Endothelial cell of umbilical vein (primary cell): Measurements from ENCODE around the gene CCL27. TPM values are rescaled to one million over a fixed set of nuclear protein-coding genes. Genes with fewer than 3 reads are reported as not detected.

Experiments used
- BruUV-seq: library from RNA; stranded (reverse); fragments of 400-500 nt; replicated peaks from 2 replicates; lab custom pipeline; 2021; lab: Mats Ljungman, UMichigan
- CTCF ChIA-PET: fragments of 300-600, 350-600 bp; sonication (Branson Sonifier 250); formaldehyde crosslinking; loops from one replicate; lab custom pipeline; 2021; ENCODE audit warnings: antibody characterized with exemption, inconsistent platforms; lab: Charles Lee
- POLR2A ChIA-PET: fragments of 300-600, 350-600 bp; sonication (Branson Sonifier 250); formaldehyde crosslinking; loops from one replicate; lab custom pipeline; 2021; ENCODE audit warnings: antibody characterized with exemption, inconsistent platforms; lab: Charles Lee
- DNase-seq: peaks from one replicate; pipeline ENCODE4 v3.0.0-alpha.2; 2011; ENCODE audit warnings: low read depth, low spot score
- FAIRE-seq: peaks from 2 replicates; lab custom pipeline; 2011; peaks lifted over from hg19 to GRCh38; lab: Jason Lieb, UNC
- H2AFZ ChIP-seq: 2 replicates; pipeline ENCODE4 v1.6.0; 2012; ENCODE audit warnings: low read depth, low read length, control low read depth, inconsistent platforms
- H3K27ac ChIP-seq: 2 replicates; pipeline ENCODE4 v1.5.1; 2011; ENCODE audit warnings: low read depth, mild to moderate bottlenecking, control low read depth, low read length, moderate library complexity; ENCODE audit not compliant: insufficient read depth
- H3K27me3 ChIP-seq, 2 experiments: 2 replicates each; pipeline versions ENCODE4 v1.6.0 to v1.6.1; 2011; ENCODE audit warnings: low read length in 2 of 2, mixed read lengths in 1 of 2; ENCODE audit not compliant: control insufficient read depth in 2 of 2, insufficient read depth in 2 of 2
- H3K36me3 ChIP-seq, 2 experiments: 2 replicates in 1 of 2; 3 replicates in 1 of 2; pipeline ENCODE4 v1.5.1; 2011; ENCODE audit warnings: low read length in 2 of 2, mild to moderate bottlenecking in 1 of 2, moderate library complexity in 1 of 2; ENCODE audit not compliant: control insufficient read depth in 2 of 2, insufficient read depth in 2 of 2; ENCODE audit errors: extremely low read depth in 1 of 2
- H3K4me1 ChIP-seq: 3 replicates; pipeline ENCODE4 v1.5.1; 2011; ENCODE audit warnings: mild to moderate bottlenecking, low read length; ENCODE audit not compliant: control insufficient read depth, insufficient read depth; ENCODE audit errors: extremely low read depth
- H3K4me2 ChIP-seq: 2 replicates; pipeline ENCODE4 v1.6.1; 2011; ENCODE audit warnings: low read length, control low read depth, mixed read lengths; ENCODE audit not compliant: insufficient read depth
- H3K4me3 ChIP-seq, 3 experiments: fragments of 200-600 bp in 1 of 3; sonication (generic), shearing (Covaris generic) in 1 of 3; replicated peaks in 1 of 3; 2 replicates each; pipeline ENCODE4 v1.5.1; 2011 to 2016; ENCODE audit warnings: control low read depth in 3 of 3, low read length in 3 of 3, mild to moderate bottlenecking in 2 of 3, inconsistent platforms in 1 of 3, low read depth in 1 of 3, moderate library complexity in 1 of 3; ENCODE audit not compliant: insufficient read depth in 1 of 3
- H3K79me2 ChIP-seq: 2 replicates; pipeline ENCODE4 v1.6.0; 2012; ENCODE audit warnings: low read length, inconsistent platforms; ENCODE audit not compliant: control insufficient read depth, insufficient read depth
- H3K9ac ChIP-seq: replicated peaks from 2 replicates; pipeline ENCODE3; 2011; ENCODE audit warnings: low read length, control low read depth; ENCODE audit not compliant: insufficient read depth; ENCODE audit errors: extremely low read depth
- H3K9me1 ChIP-seq: replicated peaks from 3 replicates; pipeline ENCODE4 v1.6.0; 2011; ENCODE audit warnings: mild to moderate bottlenecking, low read length; ENCODE audit not compliant: control insufficient read depth, insufficient read depth; ENCODE audit errors: extremely low read depth
- H3K9me3 ChIP-seq: replicated peaks from 2 replicates; pipeline ENCODE4 v1.5.1; 2012; ENCODE audit warnings: low read length, inconsistent platforms; ENCODE audit not compliant: control insufficient read depth, insufficient read depth
- H4K20me1 ChIP-seq: replicated peaks from 2 replicates; pipeline ENCODE3; 2011; ENCODE audit warnings: mild to moderate bottlenecking, low read length; ENCODE audit not compliant: control insufficient read depth, insufficient read depth; ENCODE audit errors: extremely low read depth
- EZH2 ChIP-seq: IDR thresholded peaks from 2 replicates; pipeline ENCODE4 v1.6.1; 2012; ENCODE audit warnings: borderline replicate concordance, low read depth, mild to moderate bottlenecking, moderate library complexity, low read length, inconsistent platforms; ENCODE audit not compliant: severe bottlenecking
- FOS ChIP-seq: IDR thresholded peaks from 2 replicates; pipeline ENCODE4 v1.6.1; 2011; ENCODE audit warnings: mild to moderate bottlenecking, low read length, moderate library complexity, borderline replicate concordance; ENCODE audit not compliant: insufficient read depth
- GATA2 ChIP-seq: IDR thresholded peaks from 2 replicates; pipeline ENCODE4 v1.7.0; 2011; ENCODE audit warnings: low read depth, mild to moderate bottlenecking, moderate library complexity, mixed read lengths, low read length; ENCODE audit not compliant: insufficient read length, insufficient read depth
- JUN ChIP-seq: IDR thresholded peaks from 2 replicates; pipeline ENCODE4 v1.6.1; 2011; ENCODE audit warnings: borderline replicate concordance, low read depth; ENCODE audit not compliant: insufficient read length, insufficient read depth
- MYC ChIP-seq: IDR thresholded peaks from one replicate; pipeline ENCODE4 v1.6.1; 2011; ENCODE audit warnings: mild to moderate bottlenecking, low read depth, low read length
- POLR2A ChIP-seq: IDR thresholded peaks from 2 replicates; pipeline ENCODE4 v1.6.1; 2012; ENCODE audit warnings: low read depth, mild to moderate bottlenecking, control low read depth, low read length
- POLR2AphosphoS5 ChIP-seq: IDR thresholded peaks from 2 replicates; pipeline ENCODE4 v1.6.1; 2012; ENCODE audit warnings: low read depth, mild to moderate bottlenecking, control low read depth, low read length, moderate library complexity; ENCODE audit not compliant: insufficient read depth
- dilution Hi-C: fragments of 300-500 bp; cut with MboI; formaldehyde crosslinking; loops from one replicate; pipeline ENCODE4 v1.15.0; 2019; ENCODE audit warnings: low sequenced_read_pairs; ENCODE audit not compliant: extremely low pct_ligation_motif_present
- intact Hi-C: fragments of 100-400 bp; cut with micrococcal nuclease; formaldehyde crosslinking; loops from one replicate; pipeline ENCODE4 v1.10.0; 2022
- polyA plus RNA-seq, 4 experiments: library from polyadenylated mRNA; depleted of rRNA in 3 of 4; stranded (reverse) in 3 of 4; unstranded in 1 of 4; fragments of >200 nt; gene quantifications; 2 replicates each; pipeline versions ENCODE4 v1.2.1 to v1.2.3, GENCODE V29; 2011 to 2012; ENCODE audit warnings: missing spikeins in 1 of 4
- total RNA-seq: library from RNA; stranded (reverse); gene quantifications from 2 replicates; pipeline ENCODE4 v1.2.3, GENCODE V29; 2021
- TF ChIP-seq, protein P1 (sequence below): IDR thresholded peaks from 2 replicates; pipeline ENCODE4 v1.6.1; 2011; ENCODE audit not compliant: insufficient read depth, insufficient read length
- TF ChIP-seq, protein P2 (sequence below), 2 donors: IDR thresholded peaks; 1 replicate in 1 of 2; 2 replicates in 1 of 2; pipeline ENCODE4 v1.5.1; 2011; ENCODE audit warnings: low read length in 2 of 2, mild to moderate bottlenecking in 2 of 2, moderate library complexity in 2 of 2, control low read depth in 1 of 2, inconsistent platforms in 1 of 2, low read depth in 1 of 2; ENCODE audit not compliant: insufficient read depth in 1 of 2; ENCODE audit errors: extremely low read depth in 1 of 2

The CCL27 gene
- total and polyA plus RNA-seq, 2 donors (not counting 3 experiments of a cell fraction or from before 2014, with no cell fraction given): not detected

DNA sequence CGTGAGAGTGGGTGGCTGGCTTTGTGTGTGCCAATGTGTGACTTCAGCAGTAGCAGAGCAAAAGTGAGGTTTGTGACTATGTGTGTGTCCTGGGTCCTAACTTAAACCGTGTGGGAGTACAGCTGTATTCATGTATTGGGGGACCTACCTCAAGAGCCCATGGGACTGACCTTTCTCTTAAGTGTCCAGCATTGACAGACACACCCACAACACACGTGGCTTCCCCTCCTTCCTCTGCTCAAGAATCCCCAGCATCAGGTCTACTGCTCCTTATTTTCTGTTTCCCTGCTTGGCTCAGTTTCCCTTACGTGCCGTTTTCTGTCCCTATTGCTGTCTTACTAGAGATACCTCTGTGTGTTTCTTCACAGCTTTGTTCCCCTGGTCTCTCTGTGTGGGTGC, 9.9 kb downstream of the CCL27 start:
- H3K4me3 ChIP-seq: peak overlapping the region in 1 of 3 experiments; percentile 13
- intact Hi-C loops: loop anchor here (1.0 kb wide), 1 partner anchor 13 kb away; no protein-coding TSS in a partner anchor
- H3K27ac ChIP-seq: no peak overlapping the region
- H3K4me1 ChIP-seq: peaks cover 26% of the 10 kb centered on the region
- POLR2A ChIA-PET: no interaction called here
- CTCF ChIA-PET: interaction anchor here (2.2 kb wide), 1 partner anchor 12 kb away, joined by 7 read pairs; no protein-coding TSS in a partner anchor
- peak overlapping the region; percentile 43 for H2AFZ ChIP-seq
- BruUV-seq: no TSS peak
- H3K9ac ChIP-seq: no peak overlapping the region
- FAIRE-seq (peak; percentile 8), DNase-seq (no peak)
- no peaks in the 10 kb centered on the region for H3K9me1 ChIP-seq
- dilution Hi-C loops: no loop called here
- H3K36me3 ChIP-seq: peaks cover 0 to 14% of the 10 kb centered on the region in 2 experiments
- TF ChIP-seq GATA2: no peak
- no peak for TF ChIP-seq FOS
- TF ChIP-seq JUN: no peak
- no peak for TF ChIP-seq POLR2AphosphoS5
- no peak for TF ChIP-seq EZH2
- no peak for TF ChIP-seq POLR2A
- TF ChIP-seq MYC: no peak
- TF ChIP-seq, protein P1, sequence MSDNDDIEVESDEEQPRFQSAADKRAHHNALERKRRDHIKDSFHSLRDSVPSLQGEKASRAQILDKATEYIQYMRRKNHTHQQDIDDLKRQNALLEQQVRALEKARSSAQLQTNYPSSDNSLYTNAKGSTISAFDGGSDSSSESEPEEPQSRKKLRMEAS: no peak
- TF ChIP-seq, protein P2, sequence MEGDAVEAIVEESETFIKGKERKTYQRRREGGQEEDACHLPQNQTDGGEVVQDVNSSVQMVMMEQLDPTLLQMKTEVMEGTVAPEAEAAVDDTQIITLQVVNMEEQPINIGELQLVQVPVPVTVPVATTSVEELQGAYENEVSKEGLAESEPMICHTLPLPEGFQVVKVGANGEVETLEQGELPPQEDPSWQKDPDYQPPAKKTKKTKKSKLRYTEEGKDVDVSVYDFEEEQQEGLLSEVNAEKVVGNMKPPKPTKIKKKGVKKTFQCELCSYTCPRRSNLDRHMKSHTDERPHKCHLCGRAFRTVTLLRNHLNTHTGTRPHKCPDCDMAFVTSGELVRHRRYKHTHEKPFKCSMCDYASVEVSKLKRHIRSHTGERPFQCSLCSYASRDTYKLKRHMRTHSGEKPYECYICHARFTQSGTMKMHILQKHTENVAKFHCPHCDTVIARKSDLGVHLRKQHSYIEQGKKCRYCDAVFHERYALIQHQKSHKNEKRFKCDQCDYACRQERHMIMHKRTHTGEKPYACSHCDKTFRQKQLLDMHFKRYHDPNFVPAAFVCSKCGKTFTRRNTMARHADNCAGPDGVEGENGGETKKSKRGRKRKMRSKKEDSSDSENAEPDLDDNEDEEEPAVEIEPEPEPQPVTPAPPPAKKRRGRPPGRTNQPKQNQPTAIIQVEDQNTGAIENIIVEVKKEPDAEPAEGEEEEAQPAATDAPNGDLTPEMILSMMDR (IDR thresholded peaks at IDR 0.05; ENCODE audit: extremely low read depth in 1 of 2, insufficient read depth in 1 of 2, low read depth in 1 of 2, low read length in 2 of 2): no peak
- peaks cover under 1% of the 10 kb centered on the region for H3K79me2 ChIP-seq
- no peaks in the 10 kb centered on the region for H4K20me1 ChIP-seq
- no peaks in the 10 kb centered on the region for H3K9me3 ChIP-seq
- H3K4me2 ChIP-seq: peak overlapping the region; percentile 44
- H3K27me3 ChIP-seq: no peaks in the 10 kb centered on the region
